RWPE2 (cell line): ENCODE measurements around the gene OR8D2.
A peak's percentile ranks its signal among the peaks of the same experiment; 100 is the strongest.

Experiments
- ATAC-seq: fragments of 200-7000 bp; cut with Tn5 transposase; 3 replicates; pipeline ENCODE4 v1.9.1; 2021; ENCODE audit warnings: low read depth
- DNase-seq: peaks from one replicate; pipeline ENCODE4 v3.0.0-alpha.2; 2020; ENCODE audit warnings: low spot score
- H3K27ac ChIP-seq: fragments of 450-650 bp; 2 replicates; pipeline ENCODE4 v1.5.1; 2017; ENCODE audit warnings: mild to moderate bottlenecking; ENCODE audit not compliant: poor library complexity, severe bottlenecking
- H3K27me3 ChIP-seq: fragments of 250-450 bp; sonication (Bioruptor Pico); 2 replicates; pipeline ENCODE4 v1.5.1; 2021; ENCODE audit warnings: mild to moderate bottlenecking, moderate library complexity; ENCODE audit not compliant: insufficient read depth, poor library complexity, severe bottlenecking
- H3K36me3 ChIP-seq: fragments of 250-450 bp; sonication (Bioruptor Pico); 2 replicates; pipeline ENCODE4 v1.5.1; 2020; ENCODE audit warnings: low read depth, mild to moderate bottlenecking, moderate library complexity
- H3K4me1 ChIP-seq: fragments of 250-450 bp; sonication (Bioruptor Pico); 2 replicates; pipeline ENCODE4 v1.5.1; 2021; ENCODE audit warnings: mild to moderate bottlenecking, moderate library complexity; ENCODE audit not compliant: insufficient read depth, poor library complexity, severe bottlenecking
- H3K4me3 ChIP-seq: fragments of 250-450 bp; sonication (Bioruptor Pico); 2 replicates; pipeline ENCODE4 v1.5.1; 2021; ENCODE audit warnings: mild to moderate bottlenecking, moderate library complexity; ENCODE audit not compliant: severe bottlenecking
- H3K9me3 ChIP-seq: fragments of 250-450 bp; sonication (Bioruptor Pico); 2 replicates; pipeline ENCODE4 v1.5.1; 2021; ENCODE audit warnings: mild to moderate bottlenecking, moderate library complexity; ENCODE audit not compliant: severe bottlenecking
- TF ChIP-seq, protein P1 (sequence below): fragments of 450-650 bp; IDR thresholded peaks from one replicate; pipeline ENCODE4 v1.5.1; 2017; ENCODE audit warnings: mild to moderate bottlenecking, moderate library complexity; ENCODE audit not compliant: poor library complexity, severe bottlenecking

OR8D2 gene

GRCh38 chr11:124315052-124315451, 4.9 kb downstream of the OR8D2 start:
- DNase-seq = no peak

DNA sequence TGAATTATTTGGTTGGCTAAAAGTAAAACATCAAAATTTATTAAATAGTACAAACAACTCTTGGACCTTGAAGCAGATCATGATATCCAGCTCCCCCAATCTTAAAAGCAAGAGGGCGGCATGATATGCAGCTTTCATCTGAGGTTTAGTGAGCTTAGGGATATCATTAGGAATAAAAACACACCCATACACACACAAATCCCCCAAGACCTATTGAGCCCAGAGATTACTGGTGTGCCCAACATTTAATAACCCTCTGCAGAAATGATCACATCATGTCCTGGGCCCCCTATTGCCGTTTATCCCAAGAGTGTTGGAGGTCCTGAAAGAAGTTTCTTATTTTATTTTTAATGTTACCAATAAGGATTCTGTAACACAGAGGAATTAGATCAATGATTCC, 6.1 kb downstream of the OR8D2 start, which contains the start of gene OR8D1:
OR8D1 (minus strand) TSS at position 101 of the 400 bp plus-strand sequence. CDS start 3,183 bp downstream, outside the sequence.
- H3K27me3 ChIP-seq = peaks cover 7% of the 10 kb centered on the region
- no peak within 1 kb of the TSS for H3K27ac ChIP-seq
- DNase-seq = no peak
- ATAC-seq = no peak
- no peaks in the 10 kb centered on the region for H3K9me3 ChIP-seq
- TF ChIP-seq, protein P1, sequence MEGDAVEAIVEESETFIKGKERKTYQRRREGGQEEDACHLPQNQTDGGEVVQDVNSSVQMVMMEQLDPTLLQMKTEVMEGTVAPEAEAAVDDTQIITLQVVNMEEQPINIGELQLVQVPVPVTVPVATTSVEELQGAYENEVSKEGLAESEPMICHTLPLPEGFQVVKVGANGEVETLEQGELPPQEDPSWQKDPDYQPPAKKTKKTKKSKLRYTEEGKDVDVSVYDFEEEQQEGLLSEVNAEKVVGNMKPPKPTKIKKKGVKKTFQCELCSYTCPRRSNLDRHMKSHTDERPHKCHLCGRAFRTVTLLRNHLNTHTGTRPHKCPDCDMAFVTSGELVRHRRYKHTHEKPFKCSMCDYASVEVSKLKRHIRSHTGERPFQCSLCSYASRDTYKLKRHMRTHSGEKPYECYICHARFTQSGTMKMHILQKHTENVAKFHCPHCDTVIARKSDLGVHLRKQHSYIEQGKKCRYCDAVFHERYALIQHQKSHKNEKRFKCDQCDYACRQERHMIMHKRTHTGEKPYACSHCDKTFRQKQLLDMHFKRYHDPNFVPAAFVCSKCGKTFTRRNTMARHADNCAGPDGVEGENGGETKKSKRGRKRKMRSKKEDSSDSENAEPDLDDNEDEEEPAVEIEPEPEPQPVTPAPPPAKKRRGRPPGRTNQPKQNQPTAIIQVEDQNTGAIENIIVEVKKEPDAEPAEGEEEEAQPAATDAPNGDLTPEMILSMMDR = no peak
- H3K4me1 ChIP-seq = no peaks in the 10 kb centered on the region
- H3K36me3 ChIP-seq = no peaks in the 10 kb centered on the region
- H3K4me3 ChIP-seq = no peak within 1 kb of the TSS

More at GRCh38 chr11:124315052-124315451, 4.9 kb downstream of the OR8D2 start:
- Histone ChIP-seq H3K27me3 (peaks cover 12% of the 10 kb centered on the region), H3K4me1 (no peaks in the 10 kb centered on the region), H3K9me3 (no peaks in the 10 kb centered on the region), H3K36me3 (no peaks in the 10 kb centered on the region), H3K4me3 (no peak overlapping the region), H3K27ac (no peak overlapping the region)
- ATAC-seq = peak; percentile 58; the same call in 2 of the 3 replicates
- TF ChIP-seq, protein P1 = no peak

GRCh38 chr11:124313131-124313530, 6.9 kb downstream of the OR8D2 start:
- ATAC-seq (no peak), DNase-seq (no peak)
- Histone ChIP-seq H3K4me1 (no peaks in the 10 kb centered on the region), H3K27me3 (peaks cover 8% of the 10 kb centered on the region), H3K4me3 (no peak overlapping the region), H3K9me3 (no peaks in the 10 kb centered on the region), H3K36me3 (no peaks in the 10 kb centered on the region), H3K27ac (no peak overlapping the region)
- TF ChIP-seq, protein P1 = no peak

DNA sequence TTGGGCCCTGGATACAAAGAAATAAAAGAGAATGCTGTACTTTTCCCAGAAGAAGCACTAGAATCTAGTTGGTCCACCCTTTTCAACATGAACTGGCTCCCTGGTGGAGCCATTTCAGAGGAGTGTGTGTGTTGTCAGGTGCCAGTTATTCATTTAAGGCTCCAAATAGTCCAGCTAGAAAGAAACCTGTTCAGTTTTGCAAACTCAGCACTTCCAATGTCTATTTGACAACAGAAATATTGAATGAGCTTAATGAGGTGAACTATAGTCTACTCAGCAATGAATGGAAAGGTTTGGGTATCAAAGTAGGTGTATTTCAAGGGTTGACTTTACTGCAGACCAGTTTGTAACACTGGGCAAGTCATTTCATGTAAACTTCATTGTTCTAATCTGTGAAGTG, 8.3 kb downstream of the OR8D2 start:
- H3K27me3 ChIP-seq = peaks cover 13% of the 10 kb centered on the region
- no peak overlapping the region for H3K27ac ChIP-seq
- DNase-seq = no peak
- H3K4me3 ChIP-seq = no peak overlapping the region
- H3K9me3 ChIP-seq = no peaks in the 10 kb centered on the region
- no peak for ATAC-seq
- TF ChIP-seq, protein P1 = no peak
- H3K4me1 ChIP-seq = no peaks in the 10 kb centered on the region
- no peaks in the 10 kb centered on the region for H3K36me3 ChIP-seq

DNA sequence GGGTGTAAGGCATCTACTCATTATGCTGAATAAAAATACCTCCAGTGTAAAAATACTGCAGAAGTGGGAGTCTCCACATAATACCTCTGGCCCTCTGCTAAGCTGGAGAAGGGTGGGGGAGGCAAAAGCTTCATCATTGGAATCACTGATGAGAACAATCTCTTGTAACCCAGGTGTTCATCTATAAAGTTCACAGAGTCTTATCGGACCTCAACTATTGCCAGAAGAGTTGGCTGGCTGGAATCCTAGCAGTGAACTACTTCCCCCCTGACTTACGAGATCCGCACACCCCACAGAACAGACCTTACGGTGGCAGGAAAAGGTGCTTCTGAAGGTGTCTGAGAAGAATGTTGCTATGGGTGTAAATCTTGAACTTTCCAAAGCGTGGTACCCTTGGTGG, 8.7 kb downstream of the OR8D2 start:
- ATAC-seq = no peak
- no peak for DNase-seq
- TF ChIP-seq, protein P1 = no peak
- Histone ChIP-seq H3K9me3 (no peaks in the 10 kb centered on the region), H3K27me3 (peaks cover 16% of the 10 kb centered on the region), H3K36me3 (no peaks in the 10 kb centered on the region), H3K4me3 (no peak overlapping the region), H3K27ac (no peak overlapping the region), H3K4me1 (no peaks in the 10 kb centered on the region)
